OCI-M2 (cell line): ENCODE results near the gene ZNF488.

ENCODE experiments used
- DNase-seq: peaks from one replicate; lab custom pipeline; 2025; ENCODE audit not compliant: unreplicated experiment; lab: John Stamatoyannopoulos, UW

ZNF488 gene

GRCh38 chr10:47350671-47351640 is 33.1 kb downstream of the ZNF488 start:
- DNase-seq = no peak

GRCh38 chr10:47349941-47350371 is 34.1 kb downstream of the ZNF488 start:
- no peak for DNase-seq

- no peak for DNase-seq
Measured at GRCh38 chr10:47349516-47349915, 34.6 kb downstream of the ZNF488 start.

GRCh38 chr10:47348661-47349470 is 35.2 kb downstream of the ZNF488 start:
- DNase-seq = no peak

GRCh38 chr10:47348138-47348651 is 35.9 kb downstream of the ZNF488 start, which contains the start of gene RBP3:
TSS of gene RBP3 (plus strand) at chr10:47348363. CDS start at chr10:47348485, 122 bp downstream.
- DNase-seq = no peak

- no peak for DNase-seq
Measured at GRCh38 chr10:47347303-47347675, 36.8 kb downstream of the ZNF488 start.

GRCh38 chr10:47346581-47347302 is 37.4 kb downstream of the ZNF488 start:
- no peak for DNase-seq

GRCh38 chr10:47344996-47345870 is 38.9 kb downstream of the ZNF488 start:
- no peak for DNase-seq

GRCh38 chr10:47340608-47341170 is 43.4 kb downstream of the ZNF488 start:
- DNase-seq = no peak

- DNase-seq = no peak
Measured at GRCh38 chr10:47339759-47340607, 44.1 kb downstream of the ZNF488 start.

GRCh38 chr10:47339186-47339735 is 44.8 kb downstream of the ZNF488 start:
- DNase-seq = no peak

GRCh38 chr10:47337310-47337709 is 46.8 kb downstream of the ZNF488 start:
- no peak for DNase-seq

GRCh38 chr10:47336387-47337134 is 47.5 kb downstream of the ZNF488 start:
- no peak for DNase-seq

GRCh38 chr10:47335906-47336305 is 48.2 kb downstream of the ZNF488 start:
- DNase-seq = no peak

- no peak for DNase-seq
Measured at GRCh38 chr10:47334466-47335295, 49.4 kb downstream of the ZNF488 start.

GRCh38 chr10:47333532-47333931 is 50.6 kb downstream of the ZNF488 start:
- DNase-seq = no peak

GRCh38 chr10:47332946-47333345 is 51.1 kb downstream of the ZNF488 start:
- no peak for DNase-seq
